Dermis microvascular lymphatic vessel endothelial cell (primary cell): ENCODE results near the gene VSTM1. TPM values are rescaled to one million over a fixed set of nuclear protein-coding genes. Genes with fewer than 3 reads are reported as not detected.
"Not testable (repeated sequence)": the region's sequence is repeated elsewhere in the genome, so short reads cannot be mapped to it uniquely, and the experiment has no call there.

Experiments used
- DNase-seq, 2 donors: peaks; one replicate each; pipeline versions ENCODE4 v3.0.0 to v3.0.0-alpha.2; 2010; ENCODE audit warnings: low read depth in 2 of 2
- total RNA-seq: library from RNA; depleted of rRNA; stranded (reverse); fragments of >200 nt; gene quantifications from 2 replicates; pipeline ENCODE4 v1.2.1, GENCODE V29; 2014

Gene VSTM1, protein sequence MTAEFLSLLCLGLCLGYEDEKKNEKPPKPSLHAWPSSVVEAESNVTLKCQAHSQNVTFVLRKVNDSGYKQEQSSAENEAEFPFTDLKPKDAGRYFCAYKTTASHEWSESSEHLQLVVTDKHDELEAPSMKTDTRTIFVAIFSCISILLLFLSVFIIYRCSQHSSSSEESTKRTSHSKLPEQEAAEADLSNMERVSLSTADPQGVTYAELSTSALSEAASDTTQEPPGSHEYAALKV
- not detected in 2 replicates for total RNA-seq

DNA sequence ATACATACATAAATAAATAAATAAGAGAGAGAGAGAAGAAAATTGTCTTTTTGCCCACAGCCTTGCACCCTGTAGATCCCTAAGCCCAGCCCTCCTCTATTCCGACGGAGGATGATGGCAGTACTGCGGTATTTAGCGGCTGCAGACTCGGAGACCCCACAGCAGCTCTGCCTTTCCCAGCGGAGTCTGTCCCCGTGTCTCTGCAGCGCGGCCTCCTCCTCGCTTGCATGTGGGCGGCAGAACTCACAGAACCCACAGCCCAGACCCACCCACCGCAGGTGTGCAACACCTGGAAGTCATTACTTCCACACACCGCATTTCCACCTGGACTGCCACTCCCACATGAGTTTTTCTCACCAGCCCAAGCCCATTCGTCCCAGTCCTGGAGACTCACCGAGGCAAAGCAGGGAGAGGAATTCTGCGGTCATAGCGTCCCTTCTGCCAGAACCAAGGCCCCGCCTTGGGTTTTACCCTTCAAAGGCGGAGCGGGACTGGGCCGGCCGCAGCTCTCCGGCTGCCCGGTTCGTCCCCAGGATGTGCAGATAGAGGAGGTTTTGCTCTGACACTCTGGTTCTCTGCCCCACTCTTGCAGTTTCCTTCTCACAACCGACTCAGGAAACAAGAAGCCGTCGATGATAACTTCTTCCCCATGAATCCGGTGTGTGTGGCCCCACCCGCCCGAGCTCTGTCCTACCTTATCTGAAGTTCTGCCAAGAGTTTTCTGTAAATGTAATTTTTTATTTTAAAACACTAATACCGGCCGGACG lies at the start of gene VSTM1:
Gene VSTM1, minus strand, starts transcription at position 548 of the 767 bp plus-strand sequence. Its CDS starts 120 bp downstream, at position 428.
- DNase-seq: no peak

DNA sequence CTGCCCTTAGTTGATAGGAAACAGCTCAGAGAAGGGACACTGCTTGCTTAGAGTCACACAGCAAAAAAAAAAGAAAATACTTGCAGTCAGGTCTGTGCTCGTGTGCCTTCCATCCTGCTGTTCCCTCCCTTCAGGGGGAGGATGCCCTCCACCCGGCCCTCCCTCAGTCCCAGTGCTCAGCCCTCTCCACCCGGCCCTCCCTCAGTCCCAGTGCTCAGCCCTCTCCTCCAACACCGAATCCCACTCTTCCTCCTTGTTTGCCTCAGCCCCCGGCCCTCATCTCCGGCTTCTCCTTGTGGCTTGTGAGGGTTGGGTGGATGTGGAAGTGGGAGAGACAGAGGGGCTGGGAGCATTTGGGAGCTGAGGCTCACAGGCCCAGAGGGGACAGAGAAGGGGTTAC lies 46.0 kb upstream of the VSTM1 start:
- no peak for DNase-seq

DNA sequence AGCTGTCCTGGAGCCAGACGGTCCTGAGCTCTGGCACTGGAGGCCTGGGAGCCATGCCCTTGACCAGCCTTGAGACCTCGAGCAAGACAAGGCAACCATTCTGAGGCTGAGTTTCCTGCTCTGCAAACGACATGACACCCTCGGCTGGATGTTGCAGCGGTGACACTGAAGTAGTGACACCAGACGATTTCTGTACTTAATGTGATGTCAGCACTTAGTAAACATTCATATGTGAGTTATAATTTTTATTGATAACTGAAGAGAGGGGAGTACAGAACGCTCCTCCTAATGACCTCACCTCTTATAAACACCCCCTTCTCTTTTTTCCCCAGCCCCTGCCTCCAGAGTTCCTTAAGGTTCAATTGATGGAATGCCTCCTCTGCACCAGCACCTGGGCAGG lies 44.8 kb upstream of the VSTM1 start:
- no peak for DNase-seq

DNA sequence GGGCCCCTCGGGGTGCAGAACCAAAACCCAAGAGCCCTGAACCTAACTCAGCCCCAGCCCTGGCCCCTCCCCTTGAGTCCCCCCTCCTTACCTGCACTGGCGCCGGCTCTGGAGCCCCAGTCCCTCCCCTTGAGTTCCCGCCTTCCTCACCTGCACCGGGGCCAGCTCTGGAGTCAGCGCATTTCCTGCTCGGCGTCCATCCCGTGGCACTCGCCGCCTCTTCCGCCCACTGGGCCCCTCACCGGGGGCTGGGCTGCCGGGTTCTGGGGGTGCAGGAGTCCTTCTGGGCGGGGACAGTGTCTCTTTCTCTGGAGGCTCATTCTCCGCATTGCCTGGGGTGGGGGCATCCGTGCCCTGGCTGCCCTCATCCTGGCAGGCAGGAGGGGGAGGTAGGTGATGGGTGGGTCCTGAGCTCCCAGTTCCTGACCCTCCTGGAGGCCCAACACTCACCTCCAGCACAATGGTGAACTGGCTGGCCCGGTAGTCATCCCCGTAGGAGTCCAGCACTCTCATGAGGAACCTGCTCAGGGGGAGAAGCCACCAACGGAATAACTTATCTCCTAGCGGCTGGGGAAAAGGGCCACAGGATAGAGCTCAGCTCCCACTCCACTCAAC lies 44.3 kb upstream of the VSTM1 start:
- DNase-seq: no peak

DNA sequence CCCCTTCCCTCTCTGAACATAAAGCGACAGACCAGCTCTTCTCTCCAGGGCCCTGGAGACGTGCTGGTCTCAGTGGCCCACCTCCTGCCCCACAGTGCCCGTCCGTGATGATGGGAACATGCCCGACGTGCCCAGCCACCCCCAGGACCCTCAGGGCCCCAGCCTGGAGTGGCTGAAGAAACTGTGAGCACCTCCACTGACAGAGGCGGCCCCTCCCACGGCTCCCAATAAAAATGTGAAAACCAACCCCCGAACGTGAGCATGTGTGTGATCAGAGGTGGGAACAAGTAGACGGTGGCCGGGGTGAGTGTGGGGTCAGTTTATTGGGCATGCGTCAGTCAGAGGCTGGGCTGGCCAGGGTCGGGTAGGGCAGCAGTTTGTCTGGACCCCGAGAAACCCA lies 43.0 kb upstream of the VSTM1 start:
- DNase-seq: no peak

DNA sequence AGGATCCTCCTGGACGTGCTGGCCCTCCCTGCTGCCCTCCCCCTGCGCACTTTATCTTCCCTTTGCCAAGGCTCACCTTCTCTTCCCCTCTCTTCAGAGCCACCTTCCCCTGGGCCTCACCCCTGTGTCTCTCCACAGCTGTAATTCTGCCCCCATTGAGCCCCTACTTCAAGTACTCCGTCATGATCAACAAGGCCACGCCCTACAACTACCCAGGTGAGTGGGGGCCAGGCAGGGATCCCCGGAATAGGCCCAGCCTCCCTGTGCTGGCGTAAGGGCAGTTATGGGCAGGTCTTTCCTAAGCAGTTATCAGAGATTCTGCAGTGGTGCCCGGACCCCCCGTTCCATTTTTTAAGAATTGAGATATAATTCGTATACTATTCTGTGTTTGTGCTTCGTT lies 42.1 kb upstream of the VSTM1 start:
- no peak for DNase-seq

DNA sequence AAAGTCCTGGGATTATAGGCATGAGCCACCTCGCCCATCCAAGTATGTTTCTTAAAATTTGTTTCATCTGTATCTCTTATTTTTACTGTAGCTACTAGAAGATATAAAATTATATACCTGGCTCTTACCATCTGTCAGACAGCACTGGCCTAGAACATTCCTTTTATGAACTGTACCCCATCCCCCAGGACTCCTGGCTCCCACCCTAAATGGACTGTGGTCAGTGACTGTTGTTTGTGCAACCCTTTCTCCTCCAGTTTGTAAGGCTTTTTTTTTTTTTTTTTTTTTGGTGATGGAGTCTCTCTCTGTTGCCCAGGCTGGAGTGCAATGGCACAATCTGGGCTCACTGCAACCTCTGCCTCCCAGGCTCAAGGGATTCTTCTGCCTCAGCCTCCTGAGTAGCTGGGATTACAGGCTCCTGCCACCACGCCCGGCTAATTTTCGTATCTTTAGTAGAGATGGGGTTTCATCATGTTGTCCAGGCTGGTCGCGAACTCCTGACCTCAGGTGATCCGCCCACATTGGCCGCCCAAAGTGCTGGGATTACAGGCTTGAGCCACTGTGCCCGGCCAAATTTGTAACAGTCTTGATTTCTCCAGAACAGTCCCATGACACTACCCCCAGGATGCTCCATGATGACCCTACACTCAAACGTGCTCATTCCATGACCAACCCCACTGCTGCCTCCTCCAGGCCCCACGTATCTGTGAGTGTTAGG lies 41.5 kb upstream of the VSTM1 start:
- no peak for DNase-seq

DNA sequence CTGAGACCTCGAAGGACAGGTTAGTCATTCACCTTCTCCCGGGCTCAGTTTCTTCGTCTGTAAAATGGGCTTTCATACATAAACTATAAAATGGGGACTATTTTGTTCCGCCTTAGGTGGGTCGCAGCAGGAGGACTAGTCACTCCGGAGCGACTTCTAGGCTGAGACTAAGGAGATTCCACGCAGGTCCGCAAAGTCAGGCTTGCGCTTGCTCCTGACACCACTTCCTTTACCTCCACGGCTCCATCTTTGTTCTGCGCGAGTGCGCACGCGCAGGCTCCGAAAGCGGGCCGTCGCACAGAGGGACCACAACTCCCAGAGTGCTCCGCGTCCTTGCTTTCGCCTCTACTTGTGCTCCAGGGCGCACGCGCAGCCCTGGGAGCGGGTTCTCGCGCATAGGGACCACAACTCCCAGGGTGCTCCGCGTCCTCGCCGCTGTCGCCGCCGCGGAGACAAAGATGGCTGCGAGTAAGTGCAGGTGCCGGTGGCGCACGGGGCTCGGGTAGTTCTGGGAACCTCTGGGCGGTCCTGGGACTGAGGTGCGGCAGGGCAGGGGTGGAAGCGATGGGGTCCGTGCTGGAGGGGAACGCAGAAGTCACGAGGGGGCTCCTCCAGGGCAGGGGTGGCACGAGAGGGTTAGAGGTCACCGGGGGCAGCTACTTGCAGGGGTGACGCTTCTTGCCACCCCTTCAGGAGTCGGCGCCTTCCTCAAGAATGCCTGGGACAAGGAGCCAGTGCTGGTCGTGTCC lies 38.9 kb upstream of the VSTM1 start, which contains the start of gene NDUFA3:
Gene NDUFA3, plus strand, starts transcription at position 435 of the 749 bp plus-strand sequence. Its CDS starts 24 bp downstream, at position 459.
- peak; percentile 97 to 98 for DNase-seq

DNA sequence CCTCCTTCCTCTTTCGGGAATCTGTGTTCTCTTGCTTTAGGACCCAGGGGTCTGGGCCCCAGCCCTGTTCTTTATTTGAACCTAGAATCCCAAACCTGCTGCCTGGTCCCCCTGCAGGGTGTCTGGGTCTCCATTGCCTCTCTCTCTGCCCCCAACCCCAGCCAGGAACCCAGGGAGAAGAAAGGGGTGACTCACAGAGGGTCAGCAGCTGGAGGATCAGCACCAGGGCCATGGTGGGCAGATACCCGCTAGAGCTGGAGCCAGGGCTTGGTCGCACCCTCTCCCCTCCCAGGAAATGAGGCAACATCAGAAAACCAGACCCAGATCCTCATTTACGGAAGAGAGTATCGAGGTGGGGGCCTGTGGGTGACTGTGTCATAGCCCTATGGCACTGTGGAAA lies 36.9 kb upstream of the VSTM1 start, which contains the start of gene OSCAR:
Gene OSCAR, minus strand, starts transcription at position 243 of the 400 bp plus-strand sequence. Its CDS starts 11 bp downstream, at position 232.
- DNase-seq: no peak

DNA sequence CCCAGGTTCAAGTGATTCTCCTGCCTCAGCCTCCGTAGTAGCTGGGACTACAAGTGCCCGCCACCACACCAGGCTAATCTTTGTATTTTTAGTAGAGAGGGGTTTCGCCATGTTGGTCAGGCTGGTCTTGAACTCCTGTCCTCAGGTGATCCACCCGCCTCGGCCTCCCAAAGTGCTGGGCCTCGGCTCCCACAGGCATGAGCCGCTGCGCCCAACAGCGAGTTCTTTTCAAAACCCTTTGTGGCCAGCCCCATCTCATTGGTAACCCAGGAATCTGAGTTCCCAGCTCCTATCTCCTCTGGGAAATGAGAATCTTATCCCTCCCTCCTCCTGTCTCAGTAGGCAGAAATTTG lies 36.2 kb upstream of the VSTM1 start:
- not testable (repeated sequence) for DNase-seq

DNA sequence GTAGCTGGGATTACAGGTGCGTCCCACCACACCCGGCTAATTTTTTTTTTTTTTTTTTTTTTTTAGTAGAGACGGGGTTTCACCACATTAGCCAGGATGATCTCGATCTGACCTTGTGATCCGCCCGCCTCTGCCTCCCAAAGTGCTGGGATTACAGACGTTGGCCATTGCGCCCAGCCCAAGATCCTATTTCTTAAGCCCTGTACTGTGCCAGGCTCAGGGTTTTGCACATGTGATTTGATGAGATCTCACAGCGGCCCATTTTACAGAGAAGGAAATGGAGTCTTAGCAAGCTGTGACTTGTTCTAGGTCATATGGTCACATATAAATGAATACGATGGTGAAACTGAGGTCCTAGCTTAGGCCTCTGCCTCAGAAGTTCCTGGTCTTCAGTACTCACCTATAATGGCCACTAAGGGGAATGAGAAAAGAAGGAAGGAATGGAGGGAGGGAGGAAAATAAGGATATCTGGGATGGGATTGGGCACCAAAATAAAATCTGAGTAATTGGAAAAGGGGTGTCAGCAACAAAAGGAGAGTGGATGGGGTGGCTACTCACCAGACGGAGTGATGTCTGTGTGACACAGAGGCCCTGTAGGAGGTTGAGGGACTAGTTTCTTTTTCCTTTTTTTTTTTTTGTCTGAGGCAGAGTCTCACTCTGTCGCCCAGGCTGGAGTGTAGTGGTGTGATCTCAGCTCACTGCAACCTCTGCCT lies 35.6 kb upstream of the VSTM1 start:
- no peak for DNase-seq

DNA sequence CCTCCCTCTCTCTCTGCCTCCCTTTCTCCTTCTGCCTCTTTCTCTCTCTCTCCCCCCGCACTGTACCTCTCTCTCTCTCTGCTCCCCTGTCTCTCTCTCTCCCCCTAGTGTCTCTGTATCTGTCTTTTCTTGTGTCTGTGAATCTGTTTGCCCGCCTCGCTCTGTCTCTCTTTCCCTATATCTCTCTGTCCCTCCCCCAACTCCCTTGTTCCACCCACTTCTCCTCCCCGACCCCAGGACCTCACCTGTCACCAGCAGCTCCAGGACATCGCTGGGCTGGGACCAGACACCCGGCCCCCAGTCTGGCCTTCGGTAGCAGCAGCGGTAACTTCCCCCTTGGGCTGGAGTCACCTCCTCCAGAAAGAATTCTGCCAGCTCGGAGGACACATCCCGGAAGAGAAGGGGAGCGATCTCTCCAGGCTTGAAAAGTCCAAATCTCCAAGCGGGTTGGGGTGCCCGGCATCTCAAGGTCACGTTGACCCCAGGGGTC lies 33.0 kb upstream of the VSTM1 start:
- peak in 1 of 2 donors; percentile 14 for DNase-seq

DNA sequence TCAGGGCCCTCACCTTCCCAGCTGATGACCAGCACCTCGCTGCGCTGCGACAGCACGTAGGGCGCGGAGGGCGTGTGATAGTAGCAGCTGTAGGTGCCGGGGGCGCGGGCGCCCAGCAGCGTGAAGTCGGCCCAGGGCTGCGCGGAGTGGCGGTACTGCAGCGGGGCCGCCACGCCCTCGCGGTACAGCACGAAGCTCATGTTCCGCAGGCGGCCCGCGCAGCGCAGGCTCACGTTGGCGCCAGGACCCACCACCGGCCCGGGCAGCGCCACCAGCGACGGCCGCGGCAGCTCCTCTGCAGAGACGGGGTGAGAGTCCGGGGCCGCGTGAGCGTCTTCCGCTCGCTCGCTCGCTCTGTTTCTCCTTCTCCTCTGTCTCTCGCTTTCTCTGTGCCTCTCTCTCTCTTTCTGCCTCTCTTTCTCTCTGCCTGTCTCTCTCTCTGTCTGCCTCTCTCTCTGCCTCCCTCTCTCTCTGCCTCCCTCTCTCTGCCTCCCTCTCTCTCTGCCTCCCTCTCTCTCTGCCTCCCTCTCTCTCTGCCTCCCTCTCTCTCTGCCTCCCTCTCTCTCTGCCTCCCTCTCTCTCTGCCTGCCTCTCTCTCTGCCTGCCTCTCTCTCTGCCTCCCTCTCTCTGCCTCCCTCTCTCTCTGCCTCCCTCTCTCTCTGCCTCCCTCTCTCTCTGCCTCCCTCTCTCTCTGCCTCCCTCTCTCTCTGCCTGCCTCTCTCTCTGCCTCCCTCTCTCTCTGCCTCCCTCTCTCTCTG lies 32.3 kb upstream of the VSTM1 start:
- peak in 1 of 2 donors; percentile 50 for DNase-seq

DNA sequence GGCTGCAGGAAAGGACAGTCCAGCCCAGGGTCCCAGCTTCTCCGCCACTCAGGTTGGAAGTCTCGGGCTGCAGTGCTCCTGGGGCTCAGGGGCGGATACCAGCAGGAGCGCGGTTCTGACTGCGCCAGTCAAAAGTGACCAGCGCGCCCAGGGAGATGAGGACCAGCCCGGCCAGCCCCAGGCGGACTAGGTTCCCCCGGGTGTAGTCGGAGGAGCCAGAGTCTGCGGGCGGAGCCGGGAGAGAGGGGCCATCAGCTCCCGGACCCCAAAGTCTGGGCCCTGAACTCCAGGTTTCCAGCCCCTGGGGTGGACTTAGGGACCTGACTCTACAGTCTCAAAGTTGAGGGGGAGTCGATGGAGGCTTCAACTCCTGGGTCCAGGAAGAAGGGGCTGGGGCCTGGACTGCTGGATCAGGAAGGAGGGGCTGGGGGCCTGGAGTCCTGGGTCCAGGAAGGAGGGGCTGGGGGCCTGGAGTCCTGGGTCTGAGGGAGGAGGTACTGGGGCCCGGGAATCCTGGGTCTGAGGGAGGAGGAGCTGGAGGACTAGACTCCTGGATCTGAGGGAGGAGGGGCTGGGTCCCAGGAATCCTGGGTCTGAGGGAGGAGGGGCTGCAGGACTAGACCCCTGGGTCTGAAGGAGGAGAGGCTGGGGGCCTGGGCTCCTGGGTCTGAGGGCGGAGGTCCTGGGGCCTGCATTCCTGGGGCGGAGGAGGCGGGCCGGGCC lies 31.6 kb upstream of the VSTM1 start:
- DNase-seq: no peak

DNA sequence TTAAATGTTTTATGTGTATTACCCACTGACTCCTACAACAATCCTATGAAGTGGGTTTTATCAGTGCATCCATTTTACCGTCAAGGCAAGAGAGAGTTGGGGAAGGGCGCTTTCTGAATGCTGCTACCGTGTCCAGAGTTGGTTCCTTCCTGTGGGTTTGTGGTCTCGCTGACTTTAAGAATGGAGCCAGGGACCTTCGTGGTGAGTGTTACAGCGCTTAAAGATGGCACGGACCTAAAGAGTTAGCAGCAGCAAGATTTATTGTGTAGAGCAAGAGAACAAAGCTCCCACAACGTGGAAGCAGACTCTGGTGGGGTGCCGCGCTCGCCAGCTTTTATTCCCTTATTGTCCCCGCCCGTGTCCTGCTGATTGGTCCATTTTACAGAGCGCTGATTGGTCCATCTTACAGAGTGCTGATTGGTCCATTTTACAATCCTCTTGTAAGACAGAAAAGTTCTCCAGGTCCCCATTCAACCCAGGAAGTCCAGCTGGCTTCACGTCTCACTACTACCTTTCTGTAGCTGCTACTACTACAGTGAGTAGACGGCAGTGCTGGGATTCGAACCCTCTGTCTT lies 30.8 kb upstream of the VSTM1 start:
- no peak for DNase-seq

DNA sequence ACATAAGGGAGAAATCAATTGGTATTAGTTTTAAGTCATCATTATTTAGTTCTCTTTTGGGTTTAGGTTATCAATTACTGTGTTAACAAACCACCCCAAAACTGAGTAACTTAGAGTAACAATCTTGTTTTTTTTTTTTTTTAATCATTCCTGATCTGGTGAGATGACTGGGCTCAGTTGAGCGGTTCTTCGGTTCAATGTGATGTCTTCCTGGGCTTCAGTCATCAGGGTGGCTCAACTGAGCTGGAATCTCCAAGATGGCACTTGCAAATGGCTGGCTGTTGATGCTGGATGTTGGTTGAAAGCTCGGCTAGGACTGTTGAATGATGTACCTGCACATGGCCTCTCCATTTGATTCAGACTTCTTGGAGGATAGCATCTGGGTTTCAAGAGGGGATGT lies 20.7 kb upstream of the VSTM1 start:
- DNase-seq: no peak

DNA sequence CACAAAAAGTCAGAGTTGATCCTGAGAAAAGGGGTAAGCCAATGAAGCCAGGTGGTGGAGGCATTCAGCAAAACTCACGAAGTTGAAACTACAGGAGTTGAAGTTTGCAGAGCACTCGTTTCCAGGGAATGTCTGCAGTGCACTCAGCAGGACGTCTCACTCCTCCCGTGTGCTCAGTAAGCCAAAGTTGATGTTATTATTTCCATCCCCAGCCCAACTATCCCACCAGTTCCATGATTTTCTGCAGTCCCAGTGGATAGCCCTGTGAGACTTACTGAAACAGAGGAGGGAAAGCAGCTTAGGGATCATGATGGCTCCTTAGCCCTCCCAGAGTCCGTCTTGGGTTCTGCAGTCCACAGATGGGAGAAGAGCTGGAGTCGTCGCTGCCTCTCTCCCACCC lies 17.3 kb upstream of the VSTM1 start, which contains the start of gene TARM1:
Gene TARM1, minus strand, starts transcription at position 334 of the 400 bp plus-strand sequence. Its CDS starts 25 bp downstream, at position 309.
- no peak for DNase-seq

DNA sequence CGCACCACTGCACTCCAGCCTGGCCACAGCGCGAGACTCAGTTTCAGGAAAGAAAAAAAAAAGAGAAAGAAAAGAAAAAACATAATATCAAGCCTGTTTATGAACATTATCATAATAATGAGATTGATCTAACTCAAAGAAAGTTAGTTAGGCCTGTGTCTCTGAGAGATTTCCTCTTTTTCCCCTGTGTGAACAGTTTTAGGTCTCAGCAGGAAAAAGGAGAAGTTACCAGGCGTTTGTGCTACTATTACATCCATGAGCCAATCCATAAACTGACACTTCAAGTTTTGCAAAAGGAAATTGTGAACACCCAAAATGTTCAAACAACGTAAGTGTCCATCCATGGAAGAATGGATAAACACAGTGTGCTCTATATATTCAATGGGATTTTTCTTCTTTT lies 13.6 kb upstream of the VSTM1 start:
- no peak for DNase-seq
